ENCODE results near the gene MICB. TPM values are rescaled to one million over a fixed set of nuclear protein-coding genes. Genes with fewer than 3 reads are reported as not detected.
"Not testable (repeated sequence)": the region's sequence is repeated elsewhere in the genome, so short reads cannot be mapped to it uniquely, and the experiment has no call there.

Gene MICB
- total RNA-seq, 1 experiment from 2014 or later, result 37.0 TPM

GRCh38 chr6:31548544-31548873, 50.6 kb downstream of the MICB start (continued):
- TF ChIP-seq TCF7 (CRISPR knock-in tag; IDR thresholded peaks at IDR 0.05; ENCODE audit: low read depth), result no peak
- TF ChIP-seq, protein P1, sequence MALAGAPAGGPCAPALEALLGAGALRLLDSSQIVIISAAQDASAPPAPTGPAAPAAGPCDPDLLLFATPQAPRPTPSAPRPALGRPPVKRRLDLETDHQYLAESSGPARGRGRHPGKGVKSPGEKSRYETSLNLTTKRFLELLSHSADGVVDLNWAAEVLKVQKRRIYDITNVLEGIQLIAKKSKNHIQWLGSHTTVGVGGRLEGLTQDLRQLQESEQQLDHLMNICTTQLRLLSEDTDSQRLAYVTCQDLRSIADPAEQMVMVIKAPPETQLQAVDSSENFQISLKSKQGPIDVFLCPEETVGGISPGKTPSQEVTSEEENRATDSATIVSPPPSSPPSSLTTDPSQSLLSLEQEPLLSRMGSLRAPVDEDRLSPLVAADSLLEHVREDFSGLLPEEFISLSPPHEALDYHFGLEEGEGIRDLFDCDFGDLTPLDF (CRISPR knock-in tag; IDR thresholded peaks at IDR 0.05), result no peak

- not testable (repeated sequence) for H3K4me1 Mint-ChIP-seq; H3K27me3 Mint-ChIP-seq (ENCODE audit: low read depth); H3K9me3 Mint-ChIP-seq; H3K4me3 Mint-ChIP-seq
- DNase-seq (ENCODE audit: low spot score), result peak; percentile 62
- TF ChIP-seq, protein P2, sequence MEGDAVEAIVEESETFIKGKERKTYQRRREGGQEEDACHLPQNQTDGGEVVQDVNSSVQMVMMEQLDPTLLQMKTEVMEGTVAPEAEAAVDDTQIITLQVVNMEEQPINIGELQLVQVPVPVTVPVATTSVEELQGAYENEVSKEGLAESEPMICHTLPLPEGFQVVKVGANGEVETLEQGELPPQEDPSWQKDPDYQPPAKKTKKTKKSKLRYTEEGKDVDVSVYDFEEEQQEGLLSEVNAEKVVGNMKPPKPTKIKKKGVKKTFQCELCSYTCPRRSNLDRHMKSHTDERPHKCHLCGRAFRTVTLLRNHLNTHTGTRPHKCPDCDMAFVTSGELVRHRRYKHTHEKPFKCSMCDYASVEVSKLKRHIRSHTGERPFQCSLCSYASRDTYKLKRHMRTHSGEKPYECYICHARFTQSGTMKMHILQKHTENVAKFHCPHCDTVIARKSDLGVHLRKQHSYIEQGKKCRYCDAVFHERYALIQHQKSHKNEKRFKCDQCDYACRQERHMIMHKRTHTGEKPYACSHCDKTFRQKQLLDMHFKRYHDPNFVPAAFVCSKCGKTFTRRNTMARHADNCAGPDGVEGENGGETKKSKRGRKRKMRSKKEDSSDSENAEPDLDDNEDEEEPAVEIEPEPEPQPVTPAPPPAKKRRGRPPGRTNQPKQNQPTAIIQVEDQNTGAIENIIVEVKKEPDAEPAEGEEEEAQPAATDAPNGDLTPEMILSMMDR (IDR thresholded peaks at IDR 0.05), result 0 out of 2 replicates have a peak, but pooled peaks have one; percentile 24
- 0 out of 2 replicates have a peak, but pooled peaks have one; percentile 45 for TF ChIP-seq ZNF121 (CRISPR knock-in tag; IDR thresholded peaks at IDR 0.05)
- ATAC-seq, result peak; percentile 6; the same call in 1 of the 2 replicates
- ChIA-PET CTCF (interaction anchor here (0.6 to 7.2 kb wide), 36 partner anchors 9 to 515 kb away, joined by 3 to 319 read pairs (median 4); partner anchors contain the start of genes C6orf47, DDAH2, DDX39B and LST1), POLR2A (interaction anchor here (0.6 to 1.4 kb wide), 6 partner anchors 10 to 113 kb away, joined by 3 to 6 read pairs (median 4); partner anchors contain the start of genes DDX39B, GPANK1 and NCR3)
- peaks cover 22% of the 10 kb centered on the region for H3K36me3 Mint-ChIP-seq
- peak overlapping the region; percentile 70; the same call in 1 of the 2 replicates for H3K27ac Mint-ChIP-seq
Measured at GRCh38 chr6:31551371-31551770, 53.4 kb downstream of the MICB start.

DNA sequence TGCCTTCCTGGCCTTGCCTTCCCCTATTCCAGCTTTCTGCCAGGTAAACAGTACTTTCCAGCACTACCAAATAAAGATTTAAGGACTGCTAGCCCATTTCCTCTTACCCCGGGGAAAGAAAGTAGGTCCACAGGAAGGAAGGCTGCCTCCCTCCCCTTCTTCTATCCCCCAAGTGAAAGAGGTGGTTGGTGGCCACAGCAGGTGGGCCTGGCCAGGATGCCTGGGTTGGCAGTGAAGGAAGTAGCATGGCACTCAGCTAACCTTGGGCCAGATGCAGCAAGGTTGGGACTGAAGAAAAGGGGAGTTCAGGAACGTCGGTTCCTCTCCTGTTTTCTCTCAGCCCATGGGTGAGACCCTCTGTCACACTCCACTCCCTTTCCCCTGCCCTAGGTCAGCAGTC, 58.4 kb downstream of the MICB start:
- TF ChIP-seq MYBL2 (CRISPR knock-in tag; IDR thresholded peaks at IDR 0.05), result no peak
- TF ChIP-seq ELF4 (CRISPR knock-in tag; IDR thresholded peaks at IDR 0.05; ENCODE audit: low read depth), result no peak
- TF ChIP-seq MLX (CRISPR knock-in tag; IDR thresholded peaks at IDR 0.05), result no peak
- TF ChIP-seq, protein P1 (CRISPR knock-in tag; IDR thresholded peaks at IDR 0.05), result no peak
- TF ChIP-seq MAX (CRISPR knock-in tag; IDR thresholded peaks at IDR 0.05), result no peak
- TF ChIP-seq FOXJ3 (CRISPR knock-in tag; IDR thresholded peaks at IDR 0.05; ENCODE audit: borderline replicate concordance), result no peak
- TF ChIP-seq NFE2L1 (CRISPR knock-in tag; IDR thresholded peaks at IDR 0.05), result no peak
- TF ChIP-seq, protein P3, sequence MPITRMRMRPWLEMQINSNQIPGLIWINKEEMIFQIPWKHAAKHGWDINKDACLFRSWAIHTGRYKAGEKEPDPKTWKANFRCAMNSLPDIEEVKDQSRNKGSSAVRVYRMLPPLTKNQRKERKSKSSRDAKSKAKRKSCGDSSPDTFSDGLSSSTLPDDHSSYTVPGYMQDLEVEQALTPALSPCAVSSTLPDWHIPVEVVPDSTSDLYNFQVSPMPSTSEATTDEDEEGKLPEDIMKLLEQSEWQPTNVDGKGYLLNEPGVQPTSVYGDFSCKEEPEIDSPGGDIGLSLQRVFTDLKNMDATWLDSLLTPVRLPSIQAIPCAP (CRISPR knock-in tag; IDR thresholded peaks at IDR 0.05), result no peak
- TF ChIP-seq TCF7 (CRISPR knock-in tag; IDR thresholded peaks at IDR 0.05; ENCODE audit: low read depth), result no peak
- TF ChIP-seq, protein P4, sequence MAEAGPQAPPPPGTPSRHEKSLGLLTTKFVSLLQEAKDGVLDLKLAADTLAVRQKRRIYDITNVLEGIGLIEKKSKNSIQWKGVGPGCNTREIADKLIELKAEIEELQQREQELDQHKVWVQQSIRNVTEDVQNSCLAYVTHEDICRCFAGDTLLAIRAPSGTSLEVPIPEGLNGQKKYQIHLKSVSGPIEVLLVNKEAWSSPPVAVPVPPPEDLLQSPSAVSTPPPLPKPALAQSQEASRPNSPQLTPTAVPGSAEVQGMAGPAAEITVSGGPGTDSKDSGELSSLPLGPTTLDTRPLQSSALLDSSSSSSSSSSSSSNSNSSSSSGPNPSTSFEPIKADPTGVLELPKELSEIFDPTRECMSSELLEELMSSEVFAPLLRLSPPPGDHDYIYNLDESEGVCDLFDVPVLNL (CRISPR knock-in tag; IDR thresholded peaks at IDR 0.05; ENCODE audit: borderline replicate concordance, low read depth), result no peak
- no peak for TF ChIP-seq SMAD4 (CRISPR knock-in tag; IDR thresholded peaks at IDR 0.05)
- no peak for TF ChIP-seq ZNF425 (CRISPR knock-in tag; conservative IDR thresholded peaks at IDR 0.05)
- TF ChIP-seq EMX1 (CRISPR knock-in tag; IDR thresholded peaks at IDR 0.05), result no peak
- TF ChIP-seq ATF2 (CRISPR knock-in tag; IDR thresholded peaks at IDR 0.05; ENCODE audit: borderline replicate concordance, low read depth), result no peak
- TF ChIP-seq, protein P5, sequence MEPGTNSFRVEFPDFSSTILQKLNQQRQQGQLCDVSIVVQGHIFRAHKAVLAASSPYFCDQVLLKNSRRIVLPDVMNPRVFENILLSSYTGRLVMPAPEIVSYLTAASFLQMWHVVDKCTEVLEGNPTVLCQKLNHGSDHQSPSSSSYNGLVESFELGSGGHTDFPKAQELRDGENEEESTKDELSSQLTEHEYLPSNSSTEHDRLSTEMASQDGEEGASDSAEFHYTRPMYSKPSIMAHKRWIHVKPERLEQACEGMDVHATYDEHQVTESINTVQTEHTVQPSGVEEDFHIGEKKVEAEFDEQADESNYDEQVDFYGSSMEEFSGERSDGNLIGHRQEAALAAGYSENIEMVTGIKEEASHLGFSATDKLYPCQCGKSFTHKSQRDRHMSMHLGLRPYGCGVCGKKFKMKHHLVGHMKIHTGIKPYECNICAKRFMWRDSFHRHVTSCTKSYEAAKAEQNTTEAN (CRISPR knock-in tag; IDR thresholded peaks at IDR 0.05), result no peak
- Mint-ChIP-seq H3K4me3 (no peak overlapping the region), H3K9me3 (no peaks in the 10 kb centered on the region), H3K4me1 (peaks cover 9% of the 10 kb centered on the region), H3K36me3 (peaks cover 19% of the 10 kb centered on the region), H3K27me3 (ENCODE audit: low read depth) (no peaks in the 10 kb centered on the region), H3K27ac (no peak overlapping the region)
- POLR2A ChIA-PET, result no interaction called here
- CTCF ChIA-PET, result interaction anchor here (0.8 to 2.1 kb wide), 5 partner anchors 10 to 43 kb away, joined by 3 to 7 read pairs (median 3); partner anchors contain the start of genes ATP6V1G2 and NCR3
- DNase-seq (ENCODE audit: low spot score) (no peak), ATAC-seq (no peak)
